Neural crest cell (in vitro differentiated cells): ENCODE results near the gene ASAP2. TPM values are rescaled to one million over a fixed set of nuclear protein-coding genes. Genes with fewer than 3 reads are reported as not detected.
A peak's percentile ranks its signal among the peaks of the same experiment; 100 is the strongest.

ENCODE experiments used
- DNase-seq: peaks from one replicate; pipeline ENCODE4 v3.0.0; 2021; ENCODE audit warnings: low read depth, mixed read lengths, low spot score
- H3K27ac Mint-ChIP-seq: one replicate; pipeline ENCODE4 v1.8.0; 2021; ENCODE audit warnings: mild to moderate bottlenecking, mixed read lengths; ENCODE audit not compliant: unreplicated experiment
- H3K27me3 Mint-ChIP-seq: 2 replicates; pipeline ENCODE4 v1.8.0; 2021; ENCODE audit warnings: low read depth, mild to moderate bottlenecking, mixed read lengths
- H3K36me3 Mint-ChIP-seq: 2 replicates; pipeline ENCODE4 v1.8.0; 2021; ENCODE audit warnings: low read depth, mild to moderate bottlenecking, mixed read lengths
- H3K4me1 Mint-ChIP-seq: 2 replicates; pipeline ENCODE4 v1.8.0; 2021; ENCODE audit warnings: mixed read lengths
- H3K4me3 Mint-ChIP-seq: one replicate; pipeline ENCODE4 v1.8.0; 2021; ENCODE audit warnings: mild to moderate bottlenecking, mixed read lengths
- H3K9me3 Mint-ChIP-seq: 2 replicates; pipeline ENCODE4 v1.8.0; 2021; ENCODE audit warnings: mixed read lengths
- total RNA-seq: library from RNA; stranded (reverse); gene quantifications from 2 replicates; pipeline ENCODE4 v1.2.1, GENCODE V29; 2021
- TF ChIP-seq, protein P1 (sequence below): fragments of 200-600 bp; sonication (generic); conservative IDR thresholded peaks from 2 replicates; pipeline ENCODE4 v1.5.0; 2021; ENCODE audit warnings: antibody characterized with exemption, mild to moderate bottlenecking

The ASAP2 gene
- total RNA-seq, 1 donor from 2014 or later, result 48.6 TPM

DNA sequence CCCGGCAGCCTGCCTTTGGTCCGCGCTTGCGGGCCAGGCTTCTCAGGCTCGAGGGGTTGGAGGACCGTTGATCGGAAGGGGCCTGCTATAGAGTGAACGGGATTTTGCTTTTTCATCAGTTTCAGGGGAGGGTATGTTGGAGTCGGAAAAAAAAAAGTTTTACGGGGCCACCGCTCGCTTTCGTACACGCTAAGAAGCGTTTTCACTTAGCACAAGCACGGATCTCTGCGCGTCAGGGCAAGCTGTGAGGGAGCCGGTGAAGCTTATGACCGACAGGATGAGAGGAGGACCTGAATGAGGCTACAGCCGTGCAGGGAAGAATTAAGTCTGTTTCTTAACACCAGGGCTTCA, 217.3 kb downstream of the ASAP2 start:
- DNase-seq, result no peak
- Mint-ChIP-seq H3K9me3 (no peaks in the 10 kb centered on the region), H3K27me3 (no peaks in the 10 kb centered on the region), H3K36me3 (peaks cover 3% of the 10 kb centered on the region), H3K4me1 (peaks cover 19% of the 10 kb centered on the region), H3K27ac (peak overlapping the region; percentile 95), H3K4me3 (no peak overlapping the region)
- TF ChIP-seq, protein P1, sequence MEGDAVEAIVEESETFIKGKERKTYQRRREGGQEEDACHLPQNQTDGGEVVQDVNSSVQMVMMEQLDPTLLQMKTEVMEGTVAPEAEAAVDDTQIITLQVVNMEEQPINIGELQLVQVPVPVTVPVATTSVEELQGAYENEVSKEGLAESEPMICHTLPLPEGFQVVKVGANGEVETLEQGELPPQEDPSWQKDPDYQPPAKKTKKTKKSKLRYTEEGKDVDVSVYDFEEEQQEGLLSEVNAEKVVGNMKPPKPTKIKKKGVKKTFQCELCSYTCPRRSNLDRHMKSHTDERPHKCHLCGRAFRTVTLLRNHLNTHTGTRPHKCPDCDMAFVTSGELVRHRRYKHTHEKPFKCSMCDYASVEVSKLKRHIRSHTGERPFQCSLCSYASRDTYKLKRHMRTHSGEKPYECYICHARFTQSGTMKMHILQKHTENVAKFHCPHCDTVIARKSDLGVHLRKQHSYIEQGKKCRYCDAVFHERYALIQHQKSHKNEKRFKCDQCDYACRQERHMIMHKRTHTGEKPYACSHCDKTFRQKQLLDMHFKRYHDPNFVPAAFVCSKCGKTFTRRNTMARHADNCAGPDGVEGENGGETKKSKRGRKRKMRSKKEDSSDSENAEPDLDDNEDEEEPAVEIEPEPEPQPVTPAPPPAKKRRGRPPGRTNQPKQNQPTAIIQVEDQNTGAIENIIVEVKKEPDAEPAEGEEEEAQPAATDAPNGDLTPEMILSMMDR, result no peak

DNA sequence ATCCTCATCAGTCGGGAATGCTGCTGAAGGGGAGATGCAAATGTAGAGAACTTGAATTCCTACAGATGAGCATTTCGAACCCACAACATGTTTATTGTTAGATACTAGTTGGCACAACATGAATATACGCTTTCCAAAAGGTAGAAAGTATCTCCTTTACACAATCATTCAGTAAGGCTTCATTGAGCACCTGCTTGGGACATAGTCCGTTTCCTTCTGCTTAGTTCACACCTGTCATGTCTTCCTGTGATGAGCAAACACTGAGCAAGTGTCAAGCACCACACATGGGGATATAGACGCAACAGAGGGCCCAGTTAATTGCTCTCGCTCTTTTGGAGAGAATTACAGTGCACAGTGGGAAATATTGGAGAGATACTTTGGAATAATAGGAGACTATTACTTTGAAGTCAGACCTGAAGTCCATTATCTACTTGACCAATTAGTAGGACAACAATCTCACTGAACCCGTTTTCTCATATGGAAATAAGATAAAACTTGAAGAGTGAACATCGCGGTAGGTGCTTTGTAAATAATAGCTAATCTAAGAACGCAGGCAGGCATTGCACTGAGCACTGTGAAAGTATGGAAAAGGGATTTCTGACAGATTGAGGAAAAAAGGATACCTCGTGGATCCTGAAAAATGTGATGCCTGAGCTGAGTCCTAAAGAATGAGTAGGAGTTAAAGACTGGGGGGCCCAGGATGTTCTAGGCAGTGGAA, 218.0 kb downstream of the ASAP2 start:
- TF ChIP-seq, protein P1, result no peak
- peaks cover 3% of the 10 kb centered on the region for H3K36me3 Mint-ChIP-seq
- H3K4me1 Mint-ChIP-seq, result peaks cover 19% of the 10 kb centered on the region
- H3K4me3 Mint-ChIP-seq, result no peak overlapping the region
- no peaks in the 10 kb centered on the region for H3K9me3 Mint-ChIP-seq
- H3K27ac Mint-ChIP-seq, result peak overlapping the region; percentile 95
- no peaks in the 10 kb centered on the region for H3K27me3 Mint-ChIP-seq
- no peak for DNase-seq

DNA sequence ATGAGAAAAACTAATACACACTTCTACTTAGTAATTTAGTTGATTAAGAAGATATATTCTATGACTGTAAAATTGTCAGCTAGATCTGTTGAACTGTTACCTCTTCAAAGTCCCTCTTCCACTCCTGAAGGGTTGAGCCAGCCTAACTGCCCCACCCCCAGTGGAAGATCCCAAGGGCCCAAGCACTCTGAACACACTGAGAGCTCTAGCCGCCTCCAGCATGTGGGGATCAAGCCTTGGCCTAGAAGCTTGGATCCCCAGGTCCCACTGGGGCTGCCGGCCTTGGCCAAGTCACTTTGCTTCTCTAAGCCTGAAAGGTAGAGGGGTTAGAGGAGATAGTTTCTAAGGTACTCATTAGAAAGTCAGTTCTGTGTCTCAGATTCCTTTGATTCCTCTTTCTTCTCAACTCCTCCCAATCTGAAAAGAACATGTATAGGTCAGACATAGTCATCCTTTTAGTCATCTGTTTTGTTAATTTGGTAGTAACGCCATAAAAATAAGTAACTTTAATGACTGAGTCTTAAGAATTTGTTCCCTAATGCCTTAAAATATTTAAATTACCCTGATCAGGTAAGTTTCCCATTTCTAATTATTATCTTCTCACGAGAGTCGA, 222.5 kb downstream of the ASAP2 start:
- no peak overlapping the region for H3K27ac Mint-ChIP-seq
- peaks cover 19% of the 10 kb centered on the region for H3K36me3 Mint-ChIP-seq
- no peaks in the 10 kb centered on the region for H3K4me1 Mint-ChIP-seq
- no peaks in the 10 kb centered on the region for H3K9me3 Mint-ChIP-seq
- DNase-seq, result no peak
- H3K4me3 Mint-ChIP-seq, result no peak overlapping the region
- TF ChIP-seq, protein P1, result no peak
- no peaks in the 10 kb centered on the region for H3K27me3 Mint-ChIP-seq

DNA sequence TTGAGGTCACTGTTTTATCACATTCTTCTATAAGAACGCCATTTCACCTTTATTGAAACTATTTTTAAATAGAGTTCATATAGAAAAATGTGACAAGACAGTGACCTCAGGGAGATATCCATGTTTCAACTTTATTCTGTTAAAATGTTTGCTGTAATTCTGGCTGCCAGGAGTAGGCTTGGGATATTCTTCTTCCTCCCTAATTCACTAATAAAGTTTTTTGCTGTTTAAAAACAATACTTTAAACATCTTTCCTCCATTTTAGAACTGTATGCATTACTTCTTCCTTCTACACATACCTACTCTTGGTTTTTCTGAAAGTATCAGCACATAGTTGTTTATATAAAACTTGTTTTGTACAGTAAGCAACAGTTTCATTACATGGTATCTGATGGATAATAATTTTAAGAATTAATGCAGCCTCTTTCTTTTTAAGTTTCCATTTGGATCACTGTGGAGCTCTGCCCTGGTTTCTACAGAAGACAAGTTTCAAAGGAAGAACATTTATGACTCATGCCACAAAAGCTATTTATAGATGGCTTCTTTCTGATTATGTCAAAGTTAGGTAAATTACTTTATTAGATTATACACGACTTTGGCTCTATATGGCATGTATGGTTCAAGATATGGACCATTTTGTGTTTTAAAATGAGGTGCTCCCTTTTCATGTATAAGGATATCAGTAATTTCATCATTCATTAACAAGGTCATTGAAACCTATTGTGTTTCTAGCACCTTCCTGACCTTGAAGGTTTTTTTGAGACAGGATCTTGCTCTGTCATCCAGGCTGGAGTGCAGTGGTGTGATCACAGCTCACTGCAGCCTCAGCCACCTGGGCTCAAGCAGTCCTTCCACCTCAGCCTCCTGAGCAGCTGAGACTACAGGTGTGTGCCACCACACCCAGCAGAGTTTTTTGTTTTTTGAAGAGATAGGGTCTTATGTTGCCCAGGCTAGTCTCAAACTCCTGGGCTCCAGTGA, 224.0 kb downstream of the ASAP2 start:
- H3K27ac Mint-ChIP-seq, result no peak overlapping the region
- DNase-seq, result no peak
- H3K4me1 Mint-ChIP-seq, result no peaks in the 10 kb centered on the region
- no peaks in the 10 kb centered on the region for H3K27me3 Mint-ChIP-seq
- no peak overlapping the region for H3K4me3 Mint-ChIP-seq
- peaks cover 19% of the 10 kb centered on the region for H3K36me3 Mint-ChIP-seq
- TF ChIP-seq, protein P1, result no peak
- no peaks in the 10 kb centered on the region for H3K9me3 Mint-ChIP-seq

DNA sequence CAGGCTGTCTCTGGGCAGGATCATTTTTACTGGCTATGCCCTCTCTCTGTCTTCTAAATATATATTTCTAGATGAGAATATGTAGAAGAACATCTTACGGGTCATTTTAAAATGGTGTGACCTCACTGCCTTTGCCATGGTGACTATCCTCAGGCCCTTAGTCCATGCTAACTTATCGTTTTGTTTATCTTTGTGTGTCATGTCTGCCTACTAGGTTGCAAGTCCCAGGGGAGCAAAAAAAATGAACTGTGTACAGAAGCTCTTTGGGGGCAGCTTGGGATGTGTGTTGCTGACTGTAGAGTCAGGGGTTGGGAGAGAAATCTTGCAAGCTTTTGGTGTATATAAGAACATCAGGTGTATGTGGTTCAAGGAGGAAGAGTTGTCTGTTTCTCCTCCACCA, 227.9 kb downstream of the ASAP2 start:
- Mint-ChIP-seq H3K27ac (no peak overlapping the region), H3K27me3 (no peaks in the 10 kb centered on the region), H3K4me1 (no peaks in the 10 kb centered on the region), H3K9me3 (no peaks in the 10 kb centered on the region), H3K36me3 (peaks cover 32% of the 10 kb centered on the region), H3K4me3 (no peak overlapping the region)
- TF ChIP-seq, protein P1, result no peak
- DNase-seq, result no peak
